ENCODE results near the gene POLG. TPM values are rescaled to one million over a fixed set of nuclear protein-coding genes. Genes with fewer than 3 reads are reported as not detected.
A peak's percentile ranks its signal among the peaks of the same experiment; 100 is the strongest.

Gene POLG
- polyA plus RNA-seq, 4 donors = 46.7 to 59.2 (median 52.4) TPM

GRCh38 chr15:89370978-89371227 is 36.3 kb upstream of the POLG start:
- no peak for DNase-seq (ENCODE audit: low read depth in 4 of 4, low spot score in 2 of 4)

GRCh38 chr15:89370120-89370977 is 35.7 kb upstream of the POLG start:
- no peak for DNase-seq (ENCODE audit: low read depth in 4 of 4, low spot score in 2 of 4)

GRCh38 chr15:89369341-89369947 is 34.8 kb upstream of the POLG start:
- DNase-seq (ENCODE audit: low read depth in 4 of 4, low spot score in 2 of 4) = no peak

GRCh38 chr15:89368566-89369223 is 34.1 kb upstream of the POLG start:
- DNase-seq (ENCODE audit: low read depth in 4 of 4, low spot score in 2 of 4) = no peak

- DNase-seq (ENCODE audit: low read depth in 4 of 4, low spot score in 2 of 4) = peak in 1 of 4 donors; percentile 21
Observed at GRCh38 chr15:89367485-89368451, 33.1 kb upstream of the POLG start.

GRCh38 chr15:89366656-89367393 is 32.2 kb upstream of the POLG start:
- DNase-seq (ENCODE audit: low read depth in 4 of 4, low spot score in 2 of 4) = no peak

- no peak for DNase-seq (ENCODE audit: low read depth in 4 of 4, low spot score in 2 of 4)
Observed at GRCh38 chr15:89365462-89366065, 30.9 kb upstream of the POLG start.

- DNase-seq (ENCODE audit: low read depth in 4 of 4, low spot score in 2 of 4) = no peak
Observed at GRCh38 chr15:89364741-89365450, 30.3 kb upstream of the POLG start.

- DNase-seq (ENCODE audit: low read depth in 4 of 4, low spot score in 2 of 4) = no peak
Observed at GRCh38 chr15:89364341-89364740, 29.7 kb upstream of the POLG start.

- DNase-seq (ENCODE audit: low read depth in 4 of 4, low spot score in 2 of 4) = no peak
Observed at GRCh38 chr15:89363770-89364169, 29.1 kb upstream of the POLG start.

GRCh38 chr15:89363133-89363532 is 28.5 kb upstream of the POLG start:
- DNase-seq (ENCODE audit: low read depth in 4 of 4, low spot score in 2 of 4) = no peak

GRCh38 chr15:89362203-89363101 is 27.8 kb upstream of the POLG start:
- DNase-seq (ENCODE audit: low read depth in 4 of 4, low spot score in 2 of 4) = no peak

GRCh38 chr15:89361451-89362202 is 27.0 kb upstream of the POLG start:
- peak in 2 of 4 donors; percentile 68 to 77 for DNase-seq (ENCODE audit: low read depth in 4 of 4, low spot score in 2 of 4)

- DNase-seq (ENCODE audit: low read depth in 4 of 4, low spot score in 2 of 4) = no peak
Observed at GRCh38 chr15:89360294-89360971, 25.8 kb upstream of the POLG start.

- DNase-seq (ENCODE audit: low read depth in 4 of 4, low spot score in 2 of 4) = no peak
Observed at GRCh38 chr15:89359471-89360293, 25.1 kb upstream of the POLG start.

Measured in left renal cortex interstitium (tissue), 4 donors.